ENCODE data around the gene HDAC6. TPM values are rescaled to one million over a fixed set of nuclear protein-coding genes. Genes with fewer than 3 reads are reported as not detected.

The HDAC6 gene
- 10 to 100 TPM; 26.8 to 64.0 (median 47.7) TPM for total RNA-seq

- 37% methylated on average over 85 of the region's 89 CpGs for WGBS
- H3K9me3 ChIP-seq: no peaks in the 10 kb centered on the region
- H3K4me1 ChIP-seq: peaks cover 6 to 16% (median 10%) of the 10 kb centered on the region in 4 donors
- peak; percentile 99 for DNase-seq (ENCODE audit: extremely low spot score)
- H3K27ac ChIP-seq (replicated peaks in 1 of 4): peak within 1 kb of the TSS; percentile 91 to 94 (median 94)
- intact Hi-C loops (cut with DNase I): loop anchor here (2.0 to 5.0 kb wide), 2 partner anchors 65 to 91 kb away; no protein-coding TSS in a partner anchor
- TF ChIP-seq POLR2A (IDR thresholded peaks at IDR 0.05; ENCODE audit: low read depth) (no peak), EP300 (IDR thresholded peaks at IDR 0.05) (peak; percentile 26), POLR2AphosphoS5 (IDR thresholded peaks at IDR 0.05) (peak; percentile 68 to 76)
- peak within 1 kb of the TSS; percentile 58 to 77 (median 62) for H3K4me3 ChIP-seq
- H3K27me3 ChIP-seq: no peaks in the 10 kb centered on the region
- H3K36me3 ChIP-seq: peaks cover 0 to 20% (median 9%) of the 10 kb centered on the region in 4 donors
These were observed at the start of gene HDAC6 for GRCh38 chrX:48801280-48802088. HDAC6 (plus strand) TSS chrX:48802067; CDS start chrX:48802693, 626 bp downstream.

GRCh38 chrX:48752498-48752897 is 49.4 kb upstream of the HDAC6 start:
- TF ChIP-seq POLR2AphosphoS5 (IDR thresholded peaks at IDR 0.05): no peak
- TF ChIP-seq POLR2A (IDR thresholded peaks at IDR 0.05; ENCODE audit: low read depth): no peak
- TF ChIP-seq CTCF (IDR thresholded peaks at IDR 0.05): no peak
- TF ChIP-seq EP300 (IDR thresholded peaks at IDR 0.05): no peak
- 78% methylated on average over 3 of the region's 7 CpGs for WGBS
- Histone ChIP-seq H3K36me3 (no peaks in the 10 kb centered on the region), H3K27ac (replicated peaks in 1 of 4) (no peak overlapping the region), H3K9me3 (no peaks in the 10 kb centered on the region), H3K4me3 (no peak overlapping the region), H3K4me1 (no peaks in the 10 kb centered on the region), H3K27me3 (no peaks in the 10 kb centered on the region)
- no peak for DNase-seq (ENCODE audit: extremely low spot score)
- intact Hi-C loops (cut with DNase I): no loop called here

GRCh38 chrX:48753708-48754228 is 48.1 kb upstream of the HDAC6 start:
- intact Hi-C loops (cut with DNase I): no loop called here
- DNase-seq (ENCODE audit: extremely low spot score): no peak
- H3K27me3 ChIP-seq: no peaks in the 10 kb centered on the region
- WGBS: 61% methylated on average over 7 of the region's 8 CpGs
- no peaks in the 10 kb centered on the region for H3K36me3 ChIP-seq
- no peak for TF ChIP-seq EP300 (IDR thresholded peaks at IDR 0.05)
- TF ChIP-seq CTCF (IDR thresholded peaks at IDR 0.05): no peak
- TF ChIP-seq POLR2A (IDR thresholded peaks at IDR 0.05; ENCODE audit: low read depth): no peak
- no peak for TF ChIP-seq POLR2AphosphoS5 (IDR thresholded peaks at IDR 0.05)
- H3K9me3 ChIP-seq: no peaks in the 10 kb centered on the region
- H3K4me3 ChIP-seq: no peak overlapping the region
- no peaks in the 10 kb centered on the region for H3K4me1 ChIP-seq
- no peak overlapping the region for H3K27ac ChIP-seq (replicated peaks in 1 of 4)

- Histone ChIP-seq H3K9me3 (no peaks in the 10 kb centered on the region), H3K27ac (replicated peaks in 1 of 4) (no peak overlapping the region), H3K36me3 (no peaks in the 10 kb centered on the region), H3K4me1 (no peaks in the 10 kb centered on the region), H3K27me3 (no peaks in the 10 kb centered on the region), H3K4me3 (no peak overlapping the region)
- TF ChIP-seq CTCF (IDR thresholded peaks at IDR 0.05) (no peak), POLR2AphosphoS5 (IDR thresholded peaks at IDR 0.05) (no peak), POLR2A (IDR thresholded peaks at IDR 0.05; ENCODE audit: low read depth) (no peak), EP300 (IDR thresholded peaks at IDR 0.05) (no peak)
- no peak for DNase-seq (ENCODE audit: extremely low spot score)
- WGBS: 72% methylated on average over 7 of the region's 8 CpGs
- intact Hi-C loops (cut with DNase I): no loop called here
These were observed 47.6 kb upstream of the HDAC6 start for GRCh38 chrX:48754238-48754637.

- intact Hi-C loops (cut with DNase I): no loop called here
- no peaks in the 10 kb centered on the region for H3K36me3 ChIP-seq
- WGBS: 64% methylated on average over 12 of the region's 12 CpGs
- no peaks in the 10 kb centered on the region for H3K4me1 ChIP-seq
- no peak within 1 kb of the TSS for H3K4me3 ChIP-seq
- no peak for DNase-seq (ENCODE audit: extremely low spot score)
- no peak within 1 kb of the TSS for H3K27ac ChIP-seq (replicated peaks in 1 of 4)
- no peak for TF ChIP-seq CTCF (IDR thresholded peaks at IDR 0.05)
- TF ChIP-seq POLR2A (IDR thresholded peaks at IDR 0.05; ENCODE audit: low read depth): no peak
- no peak for TF ChIP-seq EP300 (IDR thresholded peaks at IDR 0.05)
- no peak for TF ChIP-seq POLR2AphosphoS5 (IDR thresholded peaks at IDR 0.05)
- no peaks in the 10 kb centered on the region for H3K9me3 ChIP-seq
- peaks cover 0 to 10% (median 3%) of the 10 kb centered on the region in 4 donors for H3K27me3 ChIP-seq
These were observed 40.0 kb upstream of the HDAC6 start, which contains the start of gene GLOD5 for GRCh38 chrX:48761674-48762471. GLOD5 (plus strand) TSS chrX:48761747; CDS start chrX:48761791, 44 bp downstream.
